Activated CD8-positive, alpha-beta memory T cell treated with anti-CD3 and anti-CD28 coated beads, Interleukin-2, amount 10 ng/mL, durations not matched to agents 7 days and 5 days (primary cell): ENCODE data around the gene BEAN1. TPM values are rescaled to one million over a fixed set of nuclear protein-coding genes. Genes with fewer than 3 reads are reported as not detected.
"Not testable (repeated sequence)": the region's sequence is repeated elsewhere in the genome, so short reads cannot be mapped to it uniquely, and the experiment has no call there.

Experiments
- ATAC-seq: fragments of 150-1000 bp; cut with Tn5 transposase; one replicate; pipeline ENCODE4 v1.10.0; 2021; ENCODE audit warnings: moderate library complexity
- CTCF ChIA-PET: fragments of 350-600 bp; sonication (Branson Sonifier 250); formaldehyde crosslinking; loops from one replicate; lab custom pipeline; 2021; ENCODE audit warnings: antibody characterized with exemption; lab: Charles Lee
- DNase-seq: peaks from one replicate; pipeline ENCODE4 v3.0.0-alpha.2; 2020
- H3K27ac Mint-ChIP-seq: one replicate; pipeline ENCODE4 v1.8.0; 2021; ENCODE audit warnings: mild to moderate bottlenecking, mixed read lengths
- H3K27me3 Mint-ChIP-seq: one replicate; pipeline ENCODE4 v1.8.0; 2021; ENCODE audit warnings: mixed read lengths
- H3K36me3 Mint-ChIP-seq: one replicate; pipeline ENCODE4 v1.8.0; 2021; ENCODE audit warnings: mild to moderate bottlenecking, mixed read lengths
- H3K4me1 Mint-ChIP-seq: one replicate; pipeline ENCODE4 v1.8.0; 2021; ENCODE audit warnings: mixed read lengths
- H3K4me3 Mint-ChIP-seq: one replicate; pipeline ENCODE4 v1.8.0; 2021; ENCODE audit warnings: mild to moderate bottlenecking, moderate library complexity, mixed read lengths
- H3K9me3 Mint-ChIP-seq: one replicate; pipeline ENCODE4 v1.8.0; 2022; ENCODE audit warnings: low read depth, mixed read lengths
- total RNA-seq, 2 experiments: library from RNA; stranded (reverse); gene quantifications; one replicate each; pipeline ENCODE4 v1.2.3, GENCODE V29; 2021

Gene BEAN1
- total RNA-seq, 2 experiments from 2014 or later, result not detected

- CTCF ChIA-PET, result interaction anchor here (1.1 to 1.2 kb wide), 3 partner anchors 9 to 145 kb away, joined by 3 read pairs; no protein-coding TSS in a partner anchor
- Mint-ChIP-seq H3K27me3 (peaks cover 31% of the 10 kb centered on the region), H3K4me3 (no peak overlapping the region), H3K27ac (no peak overlapping the region), H3K36me3 (no peaks in the 10 kb centered on the region), H3K9me3 (no peaks in the 10 kb centered on the region), H3K4me1 (no peaks in the 10 kb centered on the region)
- ATAC-seq (no peak), DNase-seq (no peak)
These were observed 17.0 kb downstream of the BEAN1 start for GRCh38 chr16:66444049-66444481.

- Mint-ChIP-seq H3K9me3 (no peaks in the 10 kb centered on the region), H3K4me3 (no peak overlapping the region), H3K27me3 (peaks cover 21% of the 10 kb centered on the region), H3K4me1 (no peaks in the 10 kb centered on the region), H3K36me3 (no peaks in the 10 kb centered on the region), H3K27ac (no peak overlapping the region)
- no peak for DNase-seq
- CTCF ChIA-PET, result interaction anchor here (1.4 kb wide), 1 partner anchor 40 kb away, joined by 3 read pairs; no protein-coding TSS in a partner anchor
- ATAC-seq, result no peak
These were observed 19.6 kb downstream of the BEAN1 start for GRCh38 chr16:66446737-66447136.

GRCh38 chr16:66447491-66447890 lies 20.4 kb downstream of the BEAN1 start:
- Mint-ChIP-seq H3K9me3 (no peaks in the 10 kb centered on the region), H3K4me3 (no peak overlapping the region), H3K27me3 (peaks cover 21% of the 10 kb centered on the region), H3K4me1 (no peaks in the 10 kb centered on the region), H3K27ac (no peak overlapping the region), H3K36me3 (no peaks in the 10 kb centered on the region)
- DNase-seq, result no peak
- no peak for ATAC-seq
- CTCF ChIA-PET, result interaction anchor here (1.4 kb wide), 1 partner anchor 41 kb away, joined by 3 read pairs; no protein-coding TSS in a partner anchor

GRCh38 chr16:66451548-66451947 lies 24.5 kb downstream of the BEAN1 start:
- no peaks in the 10 kb centered on the region for H3K36me3 Mint-ChIP-seq
- H3K4me3 Mint-ChIP-seq, result no peak overlapping the region
- no peak overlapping the region for H3K27ac Mint-ChIP-seq
- ATAC-seq (no peak), DNase-seq (no peak)
- H3K27me3 Mint-ChIP-seq, result peaks cover 10% of the 10 kb centered on the region
- CTCF ChIA-PET, result interaction anchor here (1.3 kb wide), 1 partner anchor 45 kb away, joined by 3 read pairs; no protein-coding TSS in a partner anchor
- no peaks in the 10 kb centered on the region for H3K9me3 Mint-ChIP-seq
- no peaks in the 10 kb centered on the region for H3K4me1 Mint-ChIP-seq

GRCh38 chr16:66453230-66453629 lies 26.1 kb downstream of the BEAN1 start:
- CTCF ChIA-PET, result interaction anchor here (1.1 kb wide), 2 partner anchors 10 to 47 kb away, joined by 3 read pairs; no protein-coding TSS in a partner anchor

GRCh38 chr16:66454751-66455150 lies 27.7 kb downstream of the BEAN1 start:
- no peak overlapping the region for H3K27ac Mint-ChIP-seq
- H3K4me1 Mint-ChIP-seq, result no peaks in the 10 kb centered on the region
- no peak for DNase-seq
- H3K4me3 Mint-ChIP-seq, result no peak overlapping the region
- peaks cover 14% of the 10 kb centered on the region for H3K27me3 Mint-ChIP-seq
- CTCF ChIA-PET, result interaction anchor here (1.4 kb wide), 1 partner anchor 21 kb away, joined by 4 read pairs; no protein-coding TSS in a partner anchor
- no peak for ATAC-seq
- H3K9me3 Mint-ChIP-seq, result no peaks in the 10 kb centered on the region
- no peaks in the 10 kb centered on the region for H3K36me3 Mint-ChIP-seq

More at GRCh38 chr16:66453230-66453629, 26.1 kb downstream of the BEAN1 start:
- H3K4me3 Mint-ChIP-seq, H3K27ac Mint-ChIP-seq, H3K36me3 Mint-ChIP-seq, ATAC-seq, H3K9me3 Mint-ChIP-seq, H3K4me1 Mint-ChIP-seq, H3K27me3 Mint-ChIP-seq, DNase-seq: not testable (repeated sequence)

GRCh38 chr16:66455970-66456369 lies 28.9 kb downstream of the BEAN1 start:
- DNase-seq (no peak), ATAC-seq (no peak)
- H3K4me3 Mint-ChIP-seq, result no peak overlapping the region
- no peaks in the 10 kb centered on the region for H3K9me3 Mint-ChIP-seq
- H3K27ac Mint-ChIP-seq, result no peak overlapping the region
- CTCF ChIA-PET, result interaction anchor here (0.8 to 1.4 kb wide), 2 partner anchors 19 to 112 kb away, joined by 3 to 4 read pairs; no protein-coding TSS in a partner anchor
- H3K27me3 Mint-ChIP-seq, result peaks cover 25% of the 10 kb centered on the region
- no peaks in the 10 kb centered on the region for H3K4me1 Mint-ChIP-seq
- no peaks in the 10 kb centered on the region for H3K36me3 Mint-ChIP-seq

- no peaks in the 10 kb centered on the region for H3K4me1 Mint-ChIP-seq
- CTCF ChIA-PET, result interaction anchor here (1.3 to 1.8 kb wide), 2 partner anchors 11 to 51 kb away, joined by 4 to 5 read pairs; no protein-coding TSS in a partner anchor
- H3K4me3 Mint-ChIP-seq, result no peak overlapping the region
- H3K27ac Mint-ChIP-seq, result no peak overlapping the region
- DNase-seq (no peak), ATAC-seq (no peak)
- H3K9me3 Mint-ChIP-seq, result no peaks in the 10 kb centered on the region
- H3K36me3 Mint-ChIP-seq, result no peaks in the 10 kb centered on the region
- peaks cover 42% of the 10 kb centered on the region for H3K27me3 Mint-ChIP-seq
These were observed 30.8 kb downstream of the BEAN1 start for GRCh38 chr16:66457888-66458287.

- Mint-ChIP-seq H3K27me3 (peaks cover 46% of the 10 kb centered on the region), H3K36me3 (no peaks in the 10 kb centered on the region), H3K9me3 (no peaks in the 10 kb centered on the region), H3K4me1 (no peaks in the 10 kb centered on the region), H3K4me3 (no peak overlapping the region), H3K27ac (no peak overlapping the region)
- ATAC-seq, result no peak
- CTCF ChIA-PET, result interaction anchor here (1.3 to 1.8 kb wide), 2 partner anchors 11 to 52 kb away, joined by 4 to 5 read pairs; no protein-coding TSS in a partner anchor
- no peak for DNase-seq
These were observed 31.2 kb downstream of the BEAN1 start for GRCh38 chr16:66458292-66458691.

- CTCF ChIA-PET, result interaction anchor here (1.3 to 1.8 kb wide), 2 partner anchors 11 to 52 kb away, joined by 4 to 5 read pairs; no protein-coding TSS in a partner anchor
- ATAC-seq, result no peak
- Mint-ChIP-seq H3K27me3 (peaks cover 51% of the 10 kb centered on the region), H3K36me3 (no peaks in the 10 kb centered on the region), H3K4me3 (no peak overlapping the region), H3K9me3 (no peaks in the 10 kb centered on the region), H3K27ac (no peak overlapping the region), H3K4me1 (no peaks in the 10 kb centered on the region)
- DNase-seq, result no peak
These were observed 31.8 kb downstream of the BEAN1 start for GRCh38 chr16:66458853-66459252.

GRCh38 chr16:66459878-66460277 lies 32.8 kb downstream of the BEAN1 start:
- Mint-ChIP-seq H3K27ac (no peak overlapping the region), H3K4me3 (no peak overlapping the region)

GRCh38 chr16:66460703-66461102 lies 33.6 kb downstream of the BEAN1 start:
- no peaks in the 10 kb centered on the region for H3K4me1 Mint-ChIP-seq
- no peak overlapping the region for H3K4me3 Mint-ChIP-seq
- CTCF ChIA-PET, result no interaction called here
- no peaks in the 10 kb centered on the region for H3K36me3 Mint-ChIP-seq
- H3K27ac Mint-ChIP-seq, result no peak overlapping the region
- ATAC-seq (no peak), DNase-seq (no peak)
- peaks cover 65% of the 10 kb centered on the region for H3K27me3 Mint-ChIP-seq
- H3K9me3 Mint-ChIP-seq, result no peaks in the 10 kb centered on the region

More at GRCh38 chr16:66459878-66460277, 32.8 kb downstream of the BEAN1 start:
- DNase-seq, result no peak
- peaks cover 58% of the 10 kb centered on the region for H3K27me3 Mint-ChIP-seq
- CTCF ChIA-PET, result interaction anchor here (1.8 kb wide), 1 partner anchor 53 kb away, joined by 4 read pairs; no protein-coding TSS in a partner anchor
- no peaks in the 10 kb centered on the region for H3K4me1 Mint-ChIP-seq
- ATAC-seq, result no peak
- no peaks in the 10 kb centered on the region for H3K36me3 Mint-ChIP-seq
- H3K9me3 Mint-ChIP-seq, result no peaks in the 10 kb centered on the region

GRCh38 chr16:66462912-66463311 lies 35.8 kb downstream of the BEAN1 start:
- H3K9me3 Mint-ChIP-seq, result peaks cover 2% of the 10 kb centered on the region
- DNase-seq (no peak), ATAC-seq (no peak)
- H3K27ac Mint-ChIP-seq, result no peak overlapping the region
- H3K27me3 Mint-ChIP-seq, result peaks cover 63% of the 10 kb centered on the region
- H3K36me3 Mint-ChIP-seq, result no peaks in the 10 kb centered on the region
- H3K4me3 Mint-ChIP-seq, result no peak overlapping the region
- no peaks in the 10 kb centered on the region for H3K4me1 Mint-ChIP-seq
- CTCF ChIA-PET, result interaction anchor here (0.6 to 2.6 kb wide), 2 partner anchors 56 to 313 kb away, joined by 4 to 8 read pairs; no protein-coding TSS in a partner anchor

GRCh38 chr16:66465946-66466345 lies 38.9 kb downstream of the BEAN1 start:
- not testable (repeated sequence) for DNase-seq, H3K27ac Mint-ChIP-seq

More at GRCh38 chr16:66465946-66466345, 38.9 kb downstream of the BEAN1 start:
- H3K4me3 Mint-ChIP-seq, H3K4me1 Mint-ChIP-seq, H3K9me3 Mint-ChIP-seq, H3K36me3 Mint-ChIP-seq, ATAC-seq, CTCF ChIA-PET: not testable (repeated sequence)
- H3K27me3 Mint-ChIP-seq, result peaks cover 47% of the 10 kb centered on the region
